GM12878 (cell line): Measurements from ENCODE around the gene SPATA31C1. TPM values are rescaled to one million over a fixed set of nuclear protein-coding genes. Genes with fewer than 3 reads are reported as not detected.

Experiments
- ATAC-seq: fragments of 200-7000 bp; cut with Tn5 transposase; 3 replicates; pipeline ENCODE4 v1.9.1; 2020; ENCODE audit warnings: mild to moderate bottlenecking, moderate library complexity
- BruUV-seq: library from RNA; stranded (reverse); fragments of 400-500 nt; replicated peaks from 2 replicates; lab custom pipeline; 2021; lab: Mats Ljungman, UMichigan
- CTCF ChIA-PET: fragments of 300-600 bp; sonication (Branson Sonifier 250); formaldehyde crosslinking; extraction: SDS; loops from one replicate; lab custom pipeline; 2021; ENCODE audit warnings: inconsistent platforms; lab: Yijun Ruan, JAX
- POLR2A ChIA-PET: fragments of 350-600 bp; formaldehyde crosslinking; extraction: SDS; loops from one replicate; lab custom pipeline; 2021; ENCODE audit warnings: inconsistent platforms; lab: Charles Lee
- RAD21 ChIA-PET: fragments of 300-600 bp; sonication (Branson Sonifier 250); formaldehyde crosslinking; loops from one replicate; lab custom pipeline; 2023; ENCODE audit warnings: antibody characterized with exemption; ENCODE audit not compliant: unreplicated experiment; lab: Charles Lee
- SMC1A ChIA-PET: fragments of 300-600 bp; sonication (Branson Sonifier 250); formaldehyde crosslinking; loops from one replicate; lab custom pipeline; 2023; ENCODE audit not compliant: unreplicated experiment, uncharacterized antibody; lab: Charles Lee
- DNase-seq: peaks from one replicate; pipeline ENCODE4 v3.0.0-alpha.2; 2011; ENCODE audit warnings: low read depth, low spot score
- FAIRE-seq: peaks from 3 replicates; lab custom pipeline; 2011; peaks lifted over from hg19 to GRCh38; lab: Jason Lieb, UNC
- H2AFZ ChIP-seq: 2 replicates; pipeline ENCODE4 v1.6.0; 2011; ENCODE audit warnings: low read depth, low read length, control low read depth; ENCODE audit not compliant: control insufficient read depth
- H3K27ac ChIP-seq: 2 replicates; pipeline ENCODE4 v1.5.1; 2011; ENCODE audit warnings: control low read depth; ENCODE audit not compliant: control insufficient read depth, insufficient read depth
- H3K27me3 ChIP-seq, 2 experiments: replicated peaks in 1 of 2; 2 replicates each; pipeline versions ENCODE4 v1.6.0 to v1.6.1; 2011; ENCODE audit warnings: low read length in 1 of 2; ENCODE audit not compliant: control insufficient read depth in 2 of 2, insufficient read depth in 2 of 2
- H3K36me3 ChIP-seq, 2 experiments: 2 replicates each; pipeline ENCODE4 v1.5.1; 2011; ENCODE audit warnings: low read length in 1 of 2; ENCODE audit not compliant: control insufficient read depth in 2 of 2, insufficient read depth in 2 of 2
- H3K4me1 ChIP-seq: 2 replicates; pipeline ENCODE4 v1.6.1; 2011; ENCODE audit warnings: mild to moderate bottlenecking, low read length, moderate library complexity, mixed read lengths; ENCODE audit not compliant: control insufficient read depth, insufficient read depth
- H3K4me2 ChIP-seq: 2 replicates; pipeline ENCODE4 v1.6.0; 2011; ENCODE audit warnings: control low read depth; ENCODE audit not compliant: control insufficient read depth, insufficient read depth
- H3K4me3 ChIP-seq: fragments of 200-600 bp; sonication (generic); 2 replicates; pipeline ENCODE4 v1.5.1; 2016
- H3K79me2 ChIP-seq: 2 replicates; pipeline ENCODE4 v1.6.0; 2011; ENCODE audit warnings: low read length; ENCODE audit not compliant: control insufficient read depth, insufficient read depth
- H3K9ac ChIP-seq: 2 replicates; pipeline ENCODE4 v1.8.0; 2011; ENCODE audit warnings: low read length, control low read depth, mixed read lengths; ENCODE audit not compliant: control insufficient read depth, insufficient read depth
- H3K9me3 ChIP-seq: replicated peaks from 3 replicates; pipeline ENCODE4 v1.5.1; 2011; ENCODE audit warnings: mild to moderate bottlenecking, low read length; ENCODE audit not compliant: control insufficient read depth, insufficient read depth
- H4K20me1 ChIP-seq: 2 replicates; pipeline ENCODE4 v1.6.0; 2011; ENCODE audit not compliant: control insufficient read depth, insufficient read depth
- BCL3 ChIP-seq: IDR thresholded peaks from 2 replicates; pipeline ENCODE4 v1.6.1; 2011; ENCODE audit warnings: borderline replicate concordance, low read depth, mild to moderate bottlenecking, moderate library complexity, low read length; ENCODE audit not compliant: insufficient read depth, poor library complexity, severe bottlenecking
- EP300 ChIP-seq, 2 experiments: fragments of 150-350 bp in 1 of 2; IDR thresholded peaks; 2 replicates each; pipeline ENCODE4 v1.6.1; 2011 to 2012; ENCODE audit warnings: low read depth in 2 of 2, low read length in 2 of 2, borderline replicate concordance in 1 of 2, improper control_type of control experiment in 1 of 2, inconsistent platforms in 1 of 2; ENCODE audit not compliant: control insufficient read depth in 1 of 2
- IRF3 ChIP-seq: fragments of 450-650 bp; IDR thresholded peaks from 2 replicates; pipeline ENCODE4 v1.6.1; 2014; ENCODE audit warnings: mild to moderate bottlenecking
- MLLT1 ChIP-seq: fragments of 450-650 bp; IDR thresholded peaks from 2 replicates; pipeline ENCODE4 v1.6.1; 2016; ENCODE audit warnings: mild to moderate bottlenecking
- SMARCA5 ChIP-seq: fragments of 450-650 bp; IDR thresholded peaks from 2 replicates; pipeline ENCODE4 v1.6.1; 2017; ENCODE audit warnings: mild to moderate bottlenecking
- SUPT20H ChIP-seq: IDR thresholded peaks from 2 replicates; pipeline ENCODE4 v1.6.1; 2011; ENCODE audit warnings: low read depth, mild to moderate bottlenecking, low read length, moderate library complexity, borderline replicate concordance; ENCODE audit not compliant: control insufficient read depth
- YY1 ChIP-seq: IDR thresholded peaks from 2 replicates; pipeline ENCODE4 v1.6.1; 2011; ENCODE audit warnings: low read depth, mild to moderate bottlenecking, low read length
- ZBTB4 ChIP-seq: fragments of 450-650 bp; formaldehyde crosslinking; IDR thresholded peaks from 2 replicates; pipeline ENCODE4 v1.4.0; 2022; ENCODE audit warnings: mild to moderate bottlenecking, moderate library complexity
- ZNF274 ChIP-seq: IDR thresholded peaks from one replicate; pipeline ENCODE4 v1.8.0; 2011; ENCODE audit not compliant: insufficient read length, insufficient read depth
- ZNF687 ChIP-seq: fragments of 450-650 bp; IDR thresholded peaks from 2 replicates; pipeline ENCODE4 v1.6.1; 2017; ENCODE audit warnings: mild to moderate bottlenecking, moderate library complexity
- in situ Hi-C: fragments of 300-500 bp; cut with MboI; formaldehyde crosslinking; loops from 9 replicates; pipeline ENCODE4 v1.14.3; 2018; ENCODE audit warnings: mixed read lengths
- intact Hi-C: fragments of 100-400 bp; cut with micrococcal nuclease; formaldehyde crosslinking; loops from one replicate; pipeline ENCODE4 v1.14.2; 2022; ENCODE audit not compliant: unreplicated experiment
- polyA plus RNA-seq, 11 experiments: library from polyadenylated mRNA; depleted of rRNA in 4 of 11; unstranded in 6 of 11; stranded (reverse) in 5 of 11; fragments of >200 nt; fragmentation: Nextera tagmentation in 4 of 11; fragmentation: Illumina TruSeq in 1 of 11; extraction: Ambion mirVana in 4 of 11; extraction: Trizol in 1 of 11; gene quantifications; 1 replicate in 1 of 11; 2 replicates in 10 of 11; pipeline versions ENCODE4 v1.2.1 to v1.2.3, GENCODE V29; 2011 to 2016; ENCODE audit warnings: inconsistent platforms in 2 of 11, missing spikeins in 2 of 11, low read depth in 1 of 11
- total RNA-seq, 4 experiments: library from RNA; depleted of rRNA in 3 of 4; stranded (reverse); fragments of >200 nt in 3 of 4; fragmentation: Illumina TruSeq in 1 of 4; extraction: Trizol in 1 of 4; gene quantifications; 2 replicates each; pipeline versions ENCODE4 v1.2.1 to v1.2.3, GENCODE V29; 2013 to 2021

The SPATA31C1 gene
- total and polyA plus RNA-seq, 10 of the 15 experiments (the other 5 are each of a cell fraction or from before 2014, with no cell fraction given): not detected

- TF ChIP-seq EP300 (IDR thresholded peaks at IDR 0.05; ENCODE audit: borderline replicate concordance in 1 of 2, control insufficient read depth in 1 of 2, low read depth in 2 of 2, low read length in 2 of 2) (no peak), SUPT20H (no peak)
Measured at GRCh38 chr9:87896891-87897290, 20.9 kb upstream of the SPATA31C1 start (continued).

- H3K27ac ChIP-seq: no peak overlapping the region
- FAIRE-seq: no peak
- no peaks in the 10 kb centered on the region for H3K27me3 ChIP-seq
- H4K20me1 ChIP-seq: no peaks in the 10 kb centered on the region
- in situ Hi-C loops: no loop called here
- BruUV-seq: no TSS peak
- no peak overlapping the region for H2AFZ ChIP-seq
- intact Hi-C loops: no loop called here
- TF ChIP-seq YY1 (no peak), IRF3 (no peak), ZBTB4 (CRISPR knock-in tag) (no peak), ZNF274 (no peak), MLLT1 (no peak), ZNF687 (no peak), BCL3 (no peak), SMARCA5 (no peak)
- SMC1A ChIA-PET: no interaction called here
- no peak overlapping the region for H3K4me3 ChIP-seq
- no peaks in the 10 kb centered on the region for H3K36me3 ChIP-seq
- no peak overlapping the region for H3K4me2 ChIP-seq
- no peak for DNase-seq
- no peak overlapping the region for H3K9ac ChIP-seq
- POLR2A ChIA-PET: no interaction called here
- CTCF ChIA-PET: no interaction called here
- RAD21 ChIA-PET: no interaction called here
- no peaks in the 10 kb centered on the region for H3K4me1 ChIP-seq
- H3K9me3 ChIP-seq: no peaks in the 10 kb centered on the region
- no peaks in the 10 kb centered on the region for H3K79me2 ChIP-seq
- no peak for ATAC-seq
Measured at GRCh38 chr9:87898151-87898550, 19.6 kb upstream of the SPATA31C1 start.
